Fibroblast of skin of abdomen (primary cell): ENCODE results near the gene CCR1.
"Not testable (repeated sequence)": the region's sequence is repeated elsewhere in the genome, so short reads cannot be mapped to it uniquely, and the experiment has no call there.

Experiments used
- DNase-seq: peaks from one replicate; pipeline ENCODE4 v3.0.0-alpha.2; 2013

Gene CCR1

DNA sequence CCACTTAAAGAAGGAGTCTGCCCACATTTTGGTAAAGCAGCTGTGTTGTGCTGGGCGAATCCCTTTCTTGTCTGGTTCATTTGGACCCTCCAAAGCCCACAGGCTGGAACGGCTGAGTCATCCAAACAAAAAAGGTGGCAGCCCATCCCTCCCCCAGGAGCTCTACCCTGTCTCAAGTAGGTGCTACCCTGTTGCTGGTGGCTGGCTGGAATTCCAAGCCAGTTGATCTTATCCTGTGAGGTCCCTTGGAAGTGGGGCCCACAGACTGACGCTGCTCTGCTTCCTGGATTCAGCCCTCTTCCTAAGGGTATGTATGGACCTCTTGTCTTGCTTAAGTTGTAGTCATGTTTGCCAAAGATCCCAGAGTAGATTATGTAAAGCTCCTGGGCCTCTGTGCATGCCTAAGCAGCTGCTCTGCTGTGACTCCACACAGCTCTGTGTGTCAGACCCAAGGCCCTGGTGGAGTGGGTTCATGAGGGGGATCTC, 44.5 kb downstream of the CCR1 start:
- DNase-seq = no peak

DNA sequence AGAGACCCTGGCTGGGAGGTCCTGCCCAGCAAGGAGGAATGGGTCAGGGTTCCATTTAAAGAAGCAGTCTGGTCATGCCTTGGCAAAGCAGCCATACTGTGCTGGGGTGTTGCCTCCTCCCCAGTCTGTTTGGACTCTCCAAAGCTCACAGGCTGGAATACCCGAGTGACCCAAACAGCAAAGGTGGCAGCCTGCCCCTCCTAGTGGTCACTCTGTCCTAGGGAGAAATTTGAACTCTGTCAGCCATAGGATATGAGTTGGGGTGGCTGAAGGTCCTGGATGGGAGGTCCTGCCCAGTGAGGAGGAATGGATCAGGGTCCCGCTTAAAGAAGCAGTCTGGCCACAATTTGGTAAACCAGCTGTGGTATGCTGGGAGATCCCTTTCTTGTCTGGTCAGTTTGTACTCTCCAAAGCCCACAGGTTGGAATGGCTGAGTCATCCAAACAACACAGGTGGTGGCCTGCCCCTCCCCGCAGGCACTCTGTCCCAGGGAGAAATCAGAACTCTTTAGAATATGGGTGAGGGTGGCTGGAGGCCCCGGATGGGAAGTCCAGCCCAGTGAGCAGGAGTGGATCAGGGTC, 45.0 kb downstream of the CCR1 start:
- DNase-seq = no peak

DNA sequence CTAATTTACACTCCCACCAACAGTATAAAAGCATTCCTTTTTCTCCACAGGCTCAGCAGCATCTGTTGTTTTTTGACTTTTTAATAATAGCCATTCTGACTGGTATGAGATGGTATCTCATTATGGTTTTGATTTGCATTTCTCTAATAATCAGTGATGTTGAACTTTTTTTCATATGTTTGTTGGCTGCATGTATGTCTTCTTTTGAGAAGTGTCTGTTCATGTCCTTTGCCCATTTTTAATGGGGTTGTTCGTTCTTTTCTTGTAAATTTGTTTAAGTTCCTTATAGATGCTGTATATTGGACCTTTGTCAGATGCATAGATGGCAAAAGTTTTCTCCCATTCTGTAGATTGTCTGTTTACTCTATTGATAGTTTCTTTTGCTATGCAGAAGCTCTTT, 50.4 kb downstream of the CCR1 start:
- not testable (repeated sequence) for DNase-seq

DNA sequence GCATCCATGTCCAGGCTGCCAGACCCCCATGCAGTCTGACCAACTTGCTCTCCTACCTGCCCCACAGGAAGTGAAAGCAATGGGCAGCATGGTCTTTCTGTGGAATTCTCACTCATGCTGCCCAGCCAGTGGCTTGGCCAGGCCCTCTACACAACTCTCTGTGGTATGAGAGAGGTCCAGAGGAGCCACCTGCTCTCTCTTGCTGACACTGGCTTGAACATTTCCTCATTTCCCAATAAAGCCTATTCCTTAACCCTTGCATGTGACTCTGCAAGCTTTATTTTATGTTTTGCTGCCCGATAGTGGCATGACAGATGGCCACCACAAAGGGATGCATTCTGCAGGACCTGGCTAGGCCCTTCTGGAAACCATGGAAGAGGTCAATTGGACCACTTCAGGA, 53.8 kb downstream of the CCR1 start:
- no peak for DNase-seq
